Right lung (tissue), 5 donors: ENCODE measurements around the gene ALKAL2. TPM values are rescaled to one million over a fixed set of nuclear protein-coding genes. Genes with fewer than 3 reads are reported as not detected.
A peak's percentile ranks its signal among the peaks of the same experiment; 100 is the strongest.

Experiments
- DNase-seq, 2 donors: peaks; one replicate each; pipeline ENCODE4 v3.0.0-alpha.2; 2013
- polyA plus RNA-seq, 5 donors: library from polyadenylated mRNA; unstranded; fragments of 120-200 nt; gene quantifications; one replicate each; pipeline versions ENCODE4 v1.2.1 to v1.2.3, GENCODE V29; 2013; ENCODE audit warnings: inconsistent platforms in 1 of 5, low replicate concordance in 1 of 5; ENCODE audit not compliant: insufficient read length in 5 of 5, insufficient read depth in 1 of 5

ALKAL2 gene
- polyA plus RNA-seq, 5 donors = 7.5 to 16.0 (median 9.1) TPM

DNA sequence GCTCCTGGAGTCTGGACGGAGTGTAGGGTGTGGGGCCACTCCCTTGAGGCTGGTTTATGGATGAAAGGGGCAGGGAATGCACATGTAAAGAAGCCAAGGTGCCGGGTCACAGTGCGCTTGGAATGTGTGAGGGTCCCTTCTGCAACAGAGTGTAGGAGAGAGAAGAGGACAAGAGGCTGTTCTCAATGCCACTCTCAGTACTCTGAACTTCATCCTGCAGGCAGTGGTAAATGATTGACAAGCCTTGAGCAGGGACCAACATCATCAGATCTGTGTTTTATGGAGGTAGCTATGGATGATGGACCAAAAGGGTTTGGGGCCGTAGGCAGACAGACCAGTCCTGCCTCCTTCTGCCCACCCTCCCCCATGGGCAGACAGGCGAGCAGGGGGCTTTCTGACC is 7.2 kb upstream of the ALKAL2 start:
- no peak for DNase-seq

DNA sequence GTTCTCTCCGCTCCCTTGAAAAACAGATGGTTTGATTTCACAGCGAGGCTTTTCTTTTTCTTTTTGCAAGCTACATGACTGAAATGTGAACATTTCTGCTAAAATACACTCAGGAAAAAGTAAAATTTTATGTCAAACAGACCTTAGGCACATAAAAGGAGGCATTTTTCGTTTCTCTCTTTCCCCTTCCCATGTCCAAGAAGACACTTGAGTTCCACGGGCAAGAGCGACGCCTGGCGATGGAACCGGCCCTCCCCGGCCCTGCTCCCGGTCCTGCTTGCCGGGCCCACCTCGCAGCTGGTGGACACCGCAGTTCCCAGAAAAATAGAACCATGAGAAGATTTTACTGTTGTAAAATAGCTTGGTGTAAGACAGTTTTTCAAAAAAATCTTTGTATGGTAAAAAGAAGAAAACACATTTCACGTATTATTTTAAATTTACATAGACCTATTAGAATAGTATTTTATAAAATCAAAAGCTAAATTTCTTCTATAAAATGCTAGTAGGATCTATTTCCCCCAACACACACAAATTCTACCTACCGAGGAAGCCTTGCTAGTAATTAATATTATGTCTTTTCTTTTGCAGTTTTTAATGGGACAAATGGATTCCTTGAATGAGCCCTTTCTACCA is 2.3 kb upstream of the ALKAL2 start:
- peak; percentile 73 to 76 for DNase-seq

- DNase-seq = no peak
These were observed 1.6 kb upstream of the ALKAL2 start for GRCh38 chr2:289362-290089.

DNA sequence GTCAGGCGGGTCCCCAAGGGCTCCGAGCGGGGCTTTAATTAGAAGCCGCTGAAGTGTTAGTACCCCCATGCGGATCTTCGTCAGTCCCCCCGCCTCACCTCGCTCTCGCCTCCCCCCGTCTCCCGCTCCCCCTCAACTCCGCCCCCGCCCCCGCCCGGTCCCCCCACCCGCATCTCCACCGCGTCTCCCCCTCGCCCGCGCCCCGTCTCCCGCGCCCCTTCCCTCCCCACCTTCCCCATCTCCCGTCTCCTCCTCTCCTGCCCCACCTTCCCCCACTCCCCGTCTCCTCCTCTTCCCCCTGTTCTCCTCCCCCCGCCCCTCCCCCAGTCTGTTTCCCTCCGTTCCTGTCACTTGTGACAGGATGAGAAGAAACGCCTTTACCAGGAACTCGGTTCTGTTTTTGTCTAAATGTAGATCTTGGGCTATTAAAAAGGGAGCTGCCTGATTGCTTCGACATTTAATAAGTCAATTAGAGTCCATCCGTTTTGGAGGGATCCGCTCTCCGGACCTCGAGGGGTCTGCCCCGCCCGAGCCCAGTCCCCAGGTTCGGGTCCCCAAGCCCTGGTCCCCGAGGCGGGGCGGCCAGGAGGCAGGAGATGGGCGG is 969 bp upstream of the ALKAL2 start:
- DNase-seq = no peak

- DNase-seq = peak in 1 of 2 donors; percentile 55
These were observed 413 bp downstream of the ALKAL2 start for GRCh38 chr2:287471-287885.

- no peak for DNase-seq
These were observed 1.0 kb downstream of the ALKAL2 start for GRCh38 chr2:286774-287392.

DNA sequence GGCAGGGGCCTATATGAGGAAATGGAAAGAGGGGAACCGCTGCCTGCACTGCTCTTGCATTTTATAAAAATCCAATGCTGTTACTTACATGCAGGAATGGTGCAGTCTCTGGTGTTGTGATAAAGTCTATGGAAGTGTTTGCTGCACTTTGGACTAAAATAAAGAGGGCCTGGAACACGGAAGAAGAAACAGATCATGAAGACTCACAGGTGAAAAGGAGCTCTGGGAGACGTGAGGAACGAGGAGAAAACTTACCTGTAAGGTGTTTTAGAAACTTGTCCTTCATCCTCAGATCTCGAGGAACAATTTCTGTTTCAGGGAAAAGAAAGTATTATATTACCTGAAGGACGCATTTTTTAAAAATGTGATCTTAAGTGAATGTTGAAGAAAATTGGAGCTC is 1.9 kb downstream of the ALKAL2 start:
- no peak for DNase-seq

GRCh38 chr2:285531-285930 is 2.4 kb downstream of the ALKAL2 start:
- no peak for DNase-seq

DNA sequence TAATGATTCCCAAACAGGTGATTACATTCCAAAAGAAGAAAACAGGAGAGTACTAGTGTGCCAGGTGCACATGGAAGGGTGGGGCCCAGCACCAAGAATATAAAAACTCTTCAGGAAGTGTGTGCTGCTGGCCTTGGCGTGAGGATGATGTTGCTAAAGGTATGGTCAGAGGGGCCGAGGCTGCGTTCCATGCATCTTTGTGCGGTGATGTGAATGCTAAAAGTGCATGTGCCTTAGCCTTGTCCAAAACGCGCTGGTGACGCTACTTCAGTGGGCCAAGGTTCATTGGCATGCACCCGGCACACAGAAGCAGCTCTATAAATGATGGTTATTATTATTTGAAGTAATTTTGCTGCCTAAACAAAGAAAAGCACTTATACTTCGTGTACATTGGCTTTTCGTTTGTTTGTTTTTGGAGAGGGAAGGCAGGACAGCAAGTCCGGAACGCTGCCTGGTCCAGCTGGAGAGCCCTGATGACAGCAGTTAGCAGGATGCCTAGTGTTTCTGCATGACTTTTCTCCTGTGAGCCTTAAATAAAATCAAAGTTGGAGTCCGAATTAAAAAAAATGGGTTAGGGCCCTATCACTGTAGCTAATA is 2.9 kb downstream of the ALKAL2 start:
- DNase-seq = no peak

GRCh38 chr2:283996-284794 is 3.7 kb downstream of the ALKAL2 start:
- no peak for DNase-seq

DNA sequence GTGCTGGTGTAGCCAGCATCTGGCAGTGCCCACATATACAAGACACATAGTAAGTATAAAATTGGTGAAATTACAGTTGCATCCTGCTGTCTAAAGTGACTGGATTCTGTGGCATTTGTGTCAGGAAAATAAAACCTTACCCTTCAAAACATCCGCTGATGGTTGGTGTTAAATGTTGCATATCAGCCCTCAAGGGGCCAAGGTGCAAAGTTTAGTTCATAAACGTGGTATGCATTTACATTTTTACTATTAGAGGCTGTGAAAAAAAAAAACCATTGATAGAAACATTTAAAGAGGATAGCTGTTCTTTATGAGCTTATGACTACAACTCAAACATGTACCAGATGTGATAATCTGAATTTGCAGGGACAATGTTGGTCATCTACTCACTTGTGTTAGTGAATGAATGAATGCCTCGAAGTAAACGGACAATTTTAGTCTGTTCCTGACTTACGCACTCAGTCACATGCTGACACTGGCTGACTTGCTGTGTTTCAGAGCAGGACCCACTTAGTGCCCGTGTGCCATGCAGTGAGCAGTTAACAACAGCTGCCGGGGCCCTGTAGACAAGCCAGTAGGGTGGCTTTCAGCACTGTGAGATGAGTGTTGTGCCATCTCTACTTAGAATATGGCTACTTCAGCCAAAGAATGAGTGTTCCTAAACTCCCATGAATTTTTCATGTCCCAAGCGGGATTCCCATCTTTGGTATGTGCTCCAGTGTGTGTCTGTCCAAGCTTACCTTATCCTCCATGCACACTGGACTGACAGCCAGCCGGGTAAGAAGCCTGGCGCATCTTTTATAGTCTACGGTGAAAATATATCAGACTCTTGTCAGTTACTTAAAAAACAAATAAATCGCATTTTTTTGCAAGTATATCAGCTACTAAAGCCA is 5.3 kb downstream of the ALKAL2 start:
- DNase-seq = no peak

GRCh38 chr2:281381-281780 is 6.5 kb downstream of the ALKAL2 start:
- no peak for DNase-seq

DNA sequence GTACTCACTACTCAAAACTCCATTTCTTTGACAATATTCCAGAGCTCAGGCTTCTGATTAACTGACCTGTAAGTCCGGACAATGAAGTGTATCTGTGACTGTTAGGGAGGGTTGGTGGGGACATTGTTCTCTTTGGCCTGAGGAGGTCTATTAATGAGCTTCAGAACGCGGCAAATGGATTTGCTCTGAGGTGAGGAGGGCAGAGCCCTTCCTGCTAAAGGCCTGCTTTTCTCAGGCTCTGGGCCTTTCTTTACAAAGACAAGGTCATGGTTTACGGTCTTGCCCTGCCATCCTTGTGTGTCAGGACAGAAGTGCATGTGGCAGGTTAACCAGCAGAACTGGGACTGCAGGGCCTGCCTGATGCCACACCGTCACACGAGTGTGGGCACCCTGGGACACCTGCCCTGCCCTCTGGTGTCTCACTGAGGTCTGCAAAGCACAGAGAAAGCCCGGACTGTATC is 7.2 kb downstream of the ALKAL2 start:
- no peak for DNase-seq

DNA sequence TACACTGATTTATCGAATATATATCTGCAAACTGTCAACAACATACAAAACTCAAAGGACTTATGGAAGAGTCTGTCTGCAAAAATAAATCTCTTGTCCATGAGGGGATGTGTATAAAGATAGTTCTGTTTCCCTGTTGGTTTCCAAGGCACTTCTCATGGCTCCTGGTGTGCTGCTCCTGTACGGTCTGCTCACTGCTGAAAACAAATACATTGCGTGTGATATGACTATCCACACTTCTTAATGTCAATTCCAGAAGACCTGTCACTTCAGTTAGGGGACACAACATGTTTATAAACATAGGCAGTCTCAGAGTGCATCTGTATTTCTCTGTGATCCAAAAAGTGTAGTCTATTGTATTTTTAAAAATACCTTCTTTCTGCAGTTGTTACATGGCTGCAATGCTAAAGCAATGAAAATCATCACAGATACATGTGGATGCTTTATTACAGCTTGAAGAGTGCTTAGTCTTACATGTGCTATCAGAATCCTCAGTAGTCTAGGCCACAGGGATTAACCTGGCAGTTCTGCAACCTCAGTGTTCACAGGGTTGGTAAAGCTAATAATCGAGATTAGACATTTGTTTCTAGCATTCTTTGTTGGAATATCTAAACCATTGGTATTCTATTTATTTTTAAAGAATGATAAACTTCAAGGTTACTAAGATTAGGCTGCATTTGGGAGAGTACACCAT is 7.8 kb downstream of the ALKAL2 start:
- DNase-seq = no peak

- no peak for DNase-seq
These were observed 8.5 kb downstream of the ALKAL2 start for GRCh38 chr2:279366-279765.

GRCh38 chr2:278927-279320 is 9.0 kb downstream of the ALKAL2 start:
- DNase-seq = no peak

- DNase-seq = no peak
These were observed 9.5 kb downstream of the ALKAL2 start for GRCh38 chr2:278312-278926.

- DNase-seq = no peak
These were observed 12.4 kb downstream of the ALKAL2 start for GRCh38 chr2:275466-275865.

GRCh38 chr2:274503-274902 is 13.4 kb downstream of the ALKAL2 start:
- DNase-seq = no peak
